H1 (cell line): ENCODE measurements around the gene LEFTY1. TPM values are rescaled to one million over a fixed set of nuclear protein-coding genes. Genes with fewer than 3 reads are reported as not detected.

Experiments
- CBX8 ChIP-seq: fragments of 300-800, 300-1000 bp; sonication (generic); IDR thresholded peaks from 2 replicates; pipeline ENCODE4 v1.7.1; 2016; ENCODE audit warnings: low read depth, low read length, borderline replicate concordance
- CHD1 ChIP-seq: IDR thresholded peaks from 2 replicates; pipeline ENCODE4 v1.6.1; 2012; ENCODE audit warnings: low read depth, low read length, improper control_type of control experiment
- JUND ChIP-seq: IDR thresholded peaks from 2 replicates; pipeline ENCODE4 v1.6.1; 2011; ENCODE audit warnings: mild to moderate bottlenecking, improper control_type of control experiment, low read length
- KDM5A ChIP-seq: fragments of 200-600 bp; IDR thresholded peaks from 2 replicates; pipeline ENCODE4 v1.7.1; 2012; ENCODE audit warnings: mild to moderate bottlenecking, low read length, inconsistent platforms, mixed read lengths
- POLR2AphosphoS5 ChIP-seq: IDR thresholded peaks from 2 replicates; pipeline ENCODE4 v1.6.1; 2011; ENCODE audit warnings: low read depth, low read length
- POU5F1 ChIP-seq: IDR thresholded peaks from 2 replicates; pipeline ENCODE4 v1.6.1; 2011; ENCODE audit warnings: low read depth, mild to moderate bottlenecking, low read length, moderate library complexity
- SRF ChIP-seq: IDR thresholded peaks from 2 replicates; pipeline ENCODE4 v1.6.1; 2011; ENCODE audit warnings: mild to moderate bottlenecking, low read depth, low read length, moderate library complexity
- USF2 ChIP-seq: IDR thresholded peaks from 2 replicates; pipeline ENCODE4 v1.6.1; 2011; ENCODE audit warnings: low read length, improper control_type of control experiment
- polyA plus RNA-seq, 7 experiments: library from polyadenylated mRNA; depleted of rRNA in 3 of 7; stranded (reverse) in 5 of 7; unstranded in 2 of 7; fragments of >200 nt in 5 of 7; fragments of 200-250 nt in 2 of 7; gene quantifications; 1 replicate in 5 of 7; 2 replicates in 1 of 7; 4 replicates in 1 of 7; pipeline versions ENCODE4 v1.2.1 to v1.2.3, GENCODE V29; 2011 to 2013; ENCODE audit warnings: missing spikeins in 2 of 7, mixed read lengths in 2 of 7
- total RNA-seq: library from RNA; stranded (reverse); fragmentation: NEBNext Ultra II Directional; extraction: Animal tissue kit (Norgen Biotek cat#: 25700); gene quantifications from 2 replicates; pipeline ENCODE4 v1.2.1, GENCODE V29; 2021

LEFTY1 gene
- total and polyA plus RNA-seq, 2 of the 8 experiments (the other 6 are each of a cell fraction or from before 2014, with no cell fraction given) = 4.5 to 11.7 TPM

- no peak for TF ChIP-seq CHD1
- no peak for TF ChIP-seq SRF
- no peak for TF ChIP-seq CBX8
- TF ChIP-seq POU5F1 = no peak
- no peak for TF ChIP-seq JUND
- no peak for TF ChIP-seq USF2
- no peak for TF ChIP-seq KDM5A
- no peak for TF ChIP-seq POLR2AphosphoS5
Observed at GRCh38 chr1:225866061-225866837, 22.7 kb downstream of the LEFTY1 start (continued).
